Thyroid gland (tissue), 4 donors: ENCODE results near the gene CHAC1. TPM values are rescaled to one million over a fixed set of nuclear protein-coding genes. Genes with fewer than 3 reads are reported as not detected.

Experiments used
- DNase-seq, 2 donors: peaks; one replicate each; pipeline ENCODE4 v3.0.0-alpha.2; 2019
- H3K27ac ChIP-seq, 3 donors: fragments of 200-600 bp; sonication (generic); 1 replicate in 2 of 3; 2 replicates in 1 of 3; pipeline ENCODE4 v1.5.1; 2016 to 2019; ENCODE audit warnings: mild to moderate bottlenecking in 1 of 3, moderate library complexity in 1 of 3
- H3K27me3 ChIP-seq: fragments of 200-600 bp; sonication (generic); one replicate; pipeline ENCODE4 v1.5.1; 2019
- H3K36me3 ChIP-seq, 2 donors: fragments of 200-600 bp; sonication (generic); one replicate each; pipeline ENCODE4 v1.5.1; 2016 to 2019
- H3K4me1 ChIP-seq, 2 donors: fragments of 200-600 bp; sonication (generic); one replicate each; pipeline ENCODE4 v1.5.1; 2017 to 2019
- H3K4me3 ChIP-seq, 3 donors: fragments of 200-600 bp; sonication (generic); replicated peaks in 1 of 3; 1 replicate in 2 of 3; 2 replicates in 1 of 3; pipeline ENCODE4 v1.5.1; 2016; ENCODE audit warnings: mild to moderate bottlenecking in 1 of 3
- H3K9me3 ChIP-seq: fragments of 200-600 bp; sonication (generic); one replicate; pipeline ENCODE4 v1.5.1; 2017
- POLR2A ChIP-seq, 2 donors: fragments of 450-650 bp; IDR thresholded peaks; one replicate each; pipeline ENCODE4 v1.6.1; 2017; ENCODE audit warnings: antibody characterized with exemption in 2 of 2, mild to moderate bottlenecking in 2 of 2, moderate library complexity in 1 of 2
- WGBS, 2 donors: methylation state at CpG; one replicate each; pipeline ENCODE4 v1.1.5; 2017; 5-methylcytosine and 5-hydroxymethylcytosine counted together
- intact Hi-C: fragments of 100-400 bp; cut with DNase I; formaldehyde crosslinking; loops from one replicate; pipeline ENCODE4 v1.15.1; 2023
- total RNA-seq, 4 donors: library from RNA; depleted of rRNA; stranded (reverse); fragments of >200 nt; gene quantifications; one replicate each; pipeline ENCODE4 v1.2.3, GENCODE V29; 2016
- TF ChIP-seq, protein P1 (sequence below), 6 experiments: fragments of 200-600 bp in 3 of 6; fragments of 450-650 bp in 3 of 6; sonication (generic) in 3 of 6; IDR thresholded peaks; one replicate each; pipeline ENCODE4 v1.5.1; 2016 to 2019; ENCODE audit warnings: antibody characterized with exemption in 6 of 6, mild to moderate bottlenecking in 2 of 6, inconsistent platforms in 1 of 6, moderate library complexity in 1 of 6

The CHAC1 gene
- total RNA-seq, 4 donors from 2014 or later = 1.1 to 3.1 (median 1.8) TPM

DNA sequence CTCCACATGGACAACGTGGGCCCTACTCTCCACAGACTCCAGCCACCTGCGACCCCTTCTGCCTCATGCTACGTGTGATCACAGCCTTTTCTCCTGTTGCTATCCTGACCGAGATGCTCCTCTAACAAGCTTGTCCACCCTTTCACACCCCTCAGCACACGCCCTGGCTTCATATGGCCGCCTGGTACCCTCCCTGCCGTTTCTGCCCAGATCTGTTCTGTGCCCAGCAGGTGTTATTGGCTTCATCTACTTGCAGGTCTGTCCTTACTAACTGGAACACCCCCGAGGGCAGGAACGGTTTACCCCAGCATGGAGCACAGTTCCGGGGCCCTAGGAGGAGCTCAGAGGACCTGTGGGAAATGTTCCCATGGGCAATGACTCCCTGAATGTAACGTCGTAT is 9.9 kb downstream of the CHAC1 start:
- WGBS, 2 donors = 90 to 93% methylated on average over 12 of the region's 12 CpGs
- Histone ChIP-seq H3K27me3 (no peaks in the 10 kb centered on the region), H3K4me1 (no peaks in the 10 kb centered on the region), H3K4me3 (no peak overlapping the region), H3K36me3 (no peaks in the 10 kb centered on the region), H3K27ac (no peak overlapping the region), H3K9me3 (no peaks in the 10 kb centered on the region)
- intact Hi-C loops = no loop called here
- DNase-seq = no peak
- TF ChIP-seq POLR2A (IDR thresholded peaks at IDR 0.05) = no peak
- TF ChIP-seq, protein P1, sequence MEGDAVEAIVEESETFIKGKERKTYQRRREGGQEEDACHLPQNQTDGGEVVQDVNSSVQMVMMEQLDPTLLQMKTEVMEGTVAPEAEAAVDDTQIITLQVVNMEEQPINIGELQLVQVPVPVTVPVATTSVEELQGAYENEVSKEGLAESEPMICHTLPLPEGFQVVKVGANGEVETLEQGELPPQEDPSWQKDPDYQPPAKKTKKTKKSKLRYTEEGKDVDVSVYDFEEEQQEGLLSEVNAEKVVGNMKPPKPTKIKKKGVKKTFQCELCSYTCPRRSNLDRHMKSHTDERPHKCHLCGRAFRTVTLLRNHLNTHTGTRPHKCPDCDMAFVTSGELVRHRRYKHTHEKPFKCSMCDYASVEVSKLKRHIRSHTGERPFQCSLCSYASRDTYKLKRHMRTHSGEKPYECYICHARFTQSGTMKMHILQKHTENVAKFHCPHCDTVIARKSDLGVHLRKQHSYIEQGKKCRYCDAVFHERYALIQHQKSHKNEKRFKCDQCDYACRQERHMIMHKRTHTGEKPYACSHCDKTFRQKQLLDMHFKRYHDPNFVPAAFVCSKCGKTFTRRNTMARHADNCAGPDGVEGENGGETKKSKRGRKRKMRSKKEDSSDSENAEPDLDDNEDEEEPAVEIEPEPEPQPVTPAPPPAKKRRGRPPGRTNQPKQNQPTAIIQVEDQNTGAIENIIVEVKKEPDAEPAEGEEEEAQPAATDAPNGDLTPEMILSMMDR (IDR thresholded peaks at IDR 0.05) = no peak

DNA sequence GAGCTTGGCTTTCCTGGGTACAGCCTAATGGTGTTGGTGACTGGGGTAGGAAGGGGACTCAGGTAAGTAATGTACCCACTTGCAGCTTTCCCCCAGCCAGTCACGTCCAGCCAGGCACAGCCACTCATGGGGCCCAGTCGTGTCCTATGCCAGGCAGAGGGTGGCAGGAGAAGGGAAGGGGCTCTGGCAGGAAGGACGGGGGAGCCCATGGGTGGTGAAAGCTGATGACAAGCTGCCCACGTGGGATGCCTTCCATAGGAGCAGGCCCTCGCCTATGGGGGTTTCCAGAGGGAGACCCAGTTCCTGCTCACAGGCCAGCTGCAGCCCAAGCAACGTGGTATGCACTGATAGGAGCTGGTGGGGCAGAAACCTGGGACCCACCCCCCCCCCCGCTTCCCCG is 10.7 kb downstream of the CHAC1 start:
- no peak for DNase-seq
- intact Hi-C loops = no loop called here
- Histone ChIP-seq H3K9me3 (no peaks in the 10 kb centered on the region), H3K36me3 (no peaks in the 10 kb centered on the region), H3K4me1 (no peaks in the 10 kb centered on the region), H3K27ac (no peak overlapping the region), H3K4me3 (no peak overlapping the region), H3K27me3 (no peaks in the 10 kb centered on the region)
- 81 to 82% methylated on average over 6 to 8 of the region's 8 CpGs for WGBS, 2 donors
- no peak for TF ChIP-seq POLR2A (IDR thresholded peaks at IDR 0.05)
- TF ChIP-seq, protein P1 (IDR thresholded peaks at IDR 0.05) = no peak

DNA sequence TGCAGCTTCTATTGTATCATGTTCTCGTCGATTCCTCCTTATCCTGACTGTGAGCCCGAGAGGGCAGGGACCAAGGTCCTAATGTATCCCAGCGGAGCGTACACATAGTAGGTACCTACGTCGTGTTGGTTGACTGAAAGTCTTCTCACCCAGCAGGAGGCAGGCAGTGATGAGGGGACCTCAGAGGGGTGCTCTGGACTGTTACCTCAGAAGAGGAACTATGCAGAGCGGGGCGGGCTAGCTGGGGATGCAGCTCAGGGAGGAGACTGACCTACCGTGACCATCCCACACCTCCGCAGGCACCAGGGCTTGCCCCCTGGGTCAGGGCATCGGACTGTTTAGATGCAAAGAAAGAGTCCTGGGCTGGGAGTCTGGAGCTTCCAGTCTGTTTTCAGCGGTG is 11.4 kb downstream of the CHAC1 start:
- intact Hi-C loops = no loop called here
- DNase-seq = no peak
- no peaks in the 10 kb centered on the region for H3K27me3 ChIP-seq
- WGBS, 2 donors = 84% methylated on average over 13 of the region's 13 CpGs
- no peaks in the 10 kb centered on the region for H3K36me3 ChIP-seq
- H3K9me3 ChIP-seq = no peaks in the 10 kb centered on the region
- no peak overlapping the region for H3K4me3 ChIP-seq
- no peak for TF ChIP-seq POLR2A (IDR thresholded peaks at IDR 0.05)
- TF ChIP-seq, protein P1 (IDR thresholded peaks at IDR 0.05) = no peak
- H3K27ac ChIP-seq = no peak overlapping the region
- H3K4me1 ChIP-seq = no peaks in the 10 kb centered on the region

DNA sequence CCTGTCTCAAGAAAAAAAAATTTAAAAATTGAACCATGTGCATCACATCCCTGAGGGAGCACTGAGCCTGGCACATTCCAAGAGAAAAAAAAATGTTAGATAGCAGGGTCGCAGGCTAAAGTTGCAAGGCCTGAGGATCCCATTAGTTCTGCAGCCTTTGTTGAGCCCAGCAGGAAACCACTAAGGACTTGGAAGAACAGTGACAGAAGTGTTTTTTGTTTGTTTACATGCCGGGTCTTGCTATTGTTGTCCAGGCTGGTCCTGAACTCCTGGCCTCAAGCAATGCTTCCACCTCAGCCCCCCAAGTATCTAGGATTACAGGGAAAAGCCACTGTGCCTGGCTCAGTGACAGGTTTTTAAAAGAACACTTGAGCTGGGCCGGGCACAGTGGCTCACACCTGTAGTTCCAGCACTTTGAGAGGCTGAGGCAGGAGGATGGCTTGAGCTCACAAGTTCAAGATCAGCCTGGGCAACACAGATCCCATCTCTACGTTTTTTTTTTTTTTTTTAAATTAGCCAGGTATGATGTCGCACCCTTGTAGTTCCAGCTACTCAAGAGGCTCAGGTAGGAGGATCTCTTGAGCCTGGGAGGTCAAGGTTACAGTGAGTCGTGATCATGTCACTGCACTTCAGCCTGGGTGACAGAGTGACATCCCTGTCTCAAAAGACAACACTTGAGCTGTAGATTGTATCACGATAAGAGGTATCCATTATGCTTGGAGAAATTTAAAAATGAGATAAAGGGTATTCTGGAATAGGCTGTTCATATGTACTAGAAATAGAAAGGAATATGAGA is 15.2 kb downstream of the CHAC1 start:
- Histone ChIP-seq H3K4me1 (no peaks in the 10 kb centered on the region), H3K36me3 (no peaks in the 10 kb centered on the region), H3K9me3 (no peaks in the 10 kb centered on the region), H3K27ac (no peak overlapping the region), H3K27me3 (no peaks in the 10 kb centered on the region), H3K4me3 (no peak overlapping the region)
- WGBS, 2 donors = 63 to 68% methylated on average over 7 of the region's 7 CpGs
- intact Hi-C loops = no loop called here
- TF ChIP-seq, protein P1 (IDR thresholded peaks at IDR 0.05) = no peak
- TF ChIP-seq POLR2A (IDR thresholded peaks at IDR 0.05) = no peak
- DNase-seq = no peak

DNA sequence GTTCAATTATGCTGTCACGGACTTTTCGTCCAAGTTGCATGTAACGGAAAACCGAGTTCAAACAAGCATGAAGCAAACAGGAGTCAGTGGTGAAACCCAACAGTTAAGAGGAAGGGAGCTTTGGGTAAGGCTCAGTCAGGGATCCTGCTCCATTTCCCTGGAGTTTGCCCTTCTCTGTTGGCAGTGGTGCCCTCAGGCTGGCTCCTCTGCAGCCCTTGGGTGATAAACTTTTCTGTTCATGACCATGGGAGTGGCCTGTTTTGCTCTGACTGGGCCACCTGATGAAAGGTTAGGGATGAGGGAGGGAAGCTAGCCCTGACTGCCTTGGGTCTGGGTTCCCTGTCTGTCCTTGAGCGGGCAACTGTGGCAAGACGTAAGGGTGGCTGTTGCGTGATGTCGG is 16.1 kb downstream of the CHAC1 start:
- no peak overlapping the region for H3K27ac ChIP-seq
- intact Hi-C loops = no loop called here
- WGBS, 2 donors = 94 to 97% methylated on average over 8 of the region's 8 CpGs
- no peaks in the 10 kb centered on the region for H3K4me1 ChIP-seq
- TF ChIP-seq POLR2A (IDR thresholded peaks at IDR 0.05) = no peak
- TF ChIP-seq, protein P1 (IDR thresholded peaks at IDR 0.05) = no peak
- H3K27me3 ChIP-seq = no peaks in the 10 kb centered on the region
- no peaks in the 10 kb centered on the region for H3K36me3 ChIP-seq
- H3K4me3 ChIP-seq = no peak overlapping the region
- H3K9me3 ChIP-seq = no peaks in the 10 kb centered on the region
- no peak for DNase-seq
